Measurements from ENCODE around the gene CSTPP1.

DNA sequence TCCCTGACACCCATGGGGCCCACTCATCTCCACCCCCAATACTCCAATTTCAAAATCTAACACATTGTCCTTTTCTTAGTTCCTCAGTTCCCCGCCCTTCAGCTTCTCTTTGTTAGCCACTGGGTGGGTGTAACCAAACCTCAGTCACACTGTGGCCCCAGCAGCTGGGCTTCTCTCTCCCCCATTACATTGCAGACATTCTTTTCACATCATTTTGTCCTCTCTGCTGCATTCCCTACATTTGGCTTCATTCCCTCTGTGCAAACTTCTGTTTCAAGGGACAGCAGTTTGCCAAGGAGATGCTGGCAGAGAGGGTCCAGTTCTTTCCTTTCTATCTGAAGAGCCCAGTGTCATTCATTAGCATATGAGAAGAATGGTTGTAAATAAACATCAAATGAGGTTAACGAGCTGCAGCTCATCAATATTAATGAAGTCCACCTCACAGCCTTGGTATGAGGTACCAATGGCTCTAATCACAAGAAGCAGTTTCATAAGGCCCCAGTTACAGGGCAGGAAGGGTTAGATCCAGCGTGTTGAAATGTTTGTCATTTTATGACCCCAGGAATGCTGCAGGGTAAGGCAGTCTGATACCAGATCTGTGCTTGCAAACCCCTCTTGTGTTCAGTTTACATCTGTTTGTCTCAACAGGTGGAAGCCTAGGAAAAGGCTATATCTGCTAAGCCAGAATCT, 167.8 kb downstream of the CSTPP1 start:
- TF ChIP-seq, protein P1, sequence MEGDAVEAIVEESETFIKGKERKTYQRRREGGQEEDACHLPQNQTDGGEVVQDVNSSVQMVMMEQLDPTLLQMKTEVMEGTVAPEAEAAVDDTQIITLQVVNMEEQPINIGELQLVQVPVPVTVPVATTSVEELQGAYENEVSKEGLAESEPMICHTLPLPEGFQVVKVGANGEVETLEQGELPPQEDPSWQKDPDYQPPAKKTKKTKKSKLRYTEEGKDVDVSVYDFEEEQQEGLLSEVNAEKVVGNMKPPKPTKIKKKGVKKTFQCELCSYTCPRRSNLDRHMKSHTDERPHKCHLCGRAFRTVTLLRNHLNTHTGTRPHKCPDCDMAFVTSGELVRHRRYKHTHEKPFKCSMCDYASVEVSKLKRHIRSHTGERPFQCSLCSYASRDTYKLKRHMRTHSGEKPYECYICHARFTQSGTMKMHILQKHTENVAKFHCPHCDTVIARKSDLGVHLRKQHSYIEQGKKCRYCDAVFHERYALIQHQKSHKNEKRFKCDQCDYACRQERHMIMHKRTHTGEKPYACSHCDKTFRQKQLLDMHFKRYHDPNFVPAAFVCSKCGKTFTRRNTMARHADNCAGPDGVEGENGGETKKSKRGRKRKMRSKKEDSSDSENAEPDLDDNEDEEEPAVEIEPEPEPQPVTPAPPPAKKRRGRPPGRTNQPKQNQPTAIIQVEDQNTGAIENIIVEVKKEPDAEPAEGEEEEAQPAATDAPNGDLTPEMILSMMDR (IDR thresholded peaks at IDR 0.05), result no peak
- TF ChIP-seq POLR2AphosphoS5 (IDR thresholded peaks at IDR 0.05) (no peak), POLR2A (IDR thresholded peaks at IDR 0.05) (no peak)
